PFSK-1 (cell line): ENCODE data around the gene SH3TC1.

Experiments used
- FOXP2 ChIP-seq: optimal IDR thresholded peaks from 2 replicates; pipeline ENCODE3; 2011; ENCODE audit warnings: borderline replicate concordance, control low read depth, inconsistent platforms; ENCODE audit not compliant: insufficient read depth; ENCODE audit errors: extremely low read length, extremely low read depth
- TAF1 ChIP-seq: IDR thresholded peaks from 2 replicates; pipeline ENCODE4 v1.6.1; 2012; ENCODE audit warnings: low read length, control low read depth, borderline replicate concordance; ENCODE audit not compliant: insufficient read depth
- TF ChIP-seq, protein P1 (sequence below), 2 experiments: IDR thresholded peaks; 2 replicates each; pipeline versions ENCODE4 v1.6.1 to v1.8.0; 2011 to 2012; ENCODE audit warnings: low read depth in 2 of 2, low read length in 2 of 2, control low read depth in 1 of 2, inconsistent platforms in 1 of 2, mild to moderate bottlenecking in 1 of 2, moderate library complexity in 1 of 2; ENCODE audit not compliant: insufficient read depth in 1 of 2

DNA sequence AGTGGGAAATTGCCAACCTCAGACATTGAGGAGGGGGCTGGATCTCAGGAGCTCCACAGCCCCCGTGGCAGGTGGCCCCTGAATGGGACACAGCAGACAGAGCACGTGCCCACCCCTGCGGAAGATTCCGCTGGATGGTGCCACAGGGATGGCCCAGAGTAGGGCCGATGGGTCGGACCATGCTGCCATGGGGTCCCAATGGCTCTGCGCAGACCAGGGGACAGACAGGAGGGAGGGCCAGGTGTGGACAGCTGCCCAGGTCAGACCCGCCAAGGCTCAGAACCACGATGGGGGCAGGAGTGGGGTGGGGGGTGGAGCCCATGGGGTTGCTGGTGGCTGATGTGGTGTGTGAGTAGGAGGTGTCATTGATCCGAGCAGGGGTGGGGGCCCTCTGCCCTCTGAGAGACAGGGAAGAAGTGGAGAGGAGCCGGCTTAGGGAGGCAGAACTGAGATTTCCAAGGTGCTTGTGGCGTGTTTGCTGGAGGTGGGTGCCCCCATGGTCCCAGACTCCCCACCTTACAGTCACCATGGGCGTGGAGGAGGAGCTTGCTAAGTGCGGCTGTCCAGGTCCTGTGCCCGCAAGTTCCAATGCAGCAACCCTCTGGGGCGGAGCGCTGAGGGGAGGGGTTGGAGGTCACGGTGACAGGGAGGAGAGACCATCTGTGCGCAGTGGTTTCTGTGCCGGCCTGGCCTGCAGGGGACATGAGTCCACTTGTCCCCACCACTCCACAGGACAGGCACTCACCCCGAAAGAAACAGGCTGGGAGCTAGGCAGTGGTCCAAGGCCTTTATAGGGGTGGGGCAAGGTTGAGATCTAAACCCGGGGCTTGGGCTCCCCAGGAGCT, 12.9 kb downstream of the SH3TC1 start:
- TF ChIP-seq, protein P1, sequence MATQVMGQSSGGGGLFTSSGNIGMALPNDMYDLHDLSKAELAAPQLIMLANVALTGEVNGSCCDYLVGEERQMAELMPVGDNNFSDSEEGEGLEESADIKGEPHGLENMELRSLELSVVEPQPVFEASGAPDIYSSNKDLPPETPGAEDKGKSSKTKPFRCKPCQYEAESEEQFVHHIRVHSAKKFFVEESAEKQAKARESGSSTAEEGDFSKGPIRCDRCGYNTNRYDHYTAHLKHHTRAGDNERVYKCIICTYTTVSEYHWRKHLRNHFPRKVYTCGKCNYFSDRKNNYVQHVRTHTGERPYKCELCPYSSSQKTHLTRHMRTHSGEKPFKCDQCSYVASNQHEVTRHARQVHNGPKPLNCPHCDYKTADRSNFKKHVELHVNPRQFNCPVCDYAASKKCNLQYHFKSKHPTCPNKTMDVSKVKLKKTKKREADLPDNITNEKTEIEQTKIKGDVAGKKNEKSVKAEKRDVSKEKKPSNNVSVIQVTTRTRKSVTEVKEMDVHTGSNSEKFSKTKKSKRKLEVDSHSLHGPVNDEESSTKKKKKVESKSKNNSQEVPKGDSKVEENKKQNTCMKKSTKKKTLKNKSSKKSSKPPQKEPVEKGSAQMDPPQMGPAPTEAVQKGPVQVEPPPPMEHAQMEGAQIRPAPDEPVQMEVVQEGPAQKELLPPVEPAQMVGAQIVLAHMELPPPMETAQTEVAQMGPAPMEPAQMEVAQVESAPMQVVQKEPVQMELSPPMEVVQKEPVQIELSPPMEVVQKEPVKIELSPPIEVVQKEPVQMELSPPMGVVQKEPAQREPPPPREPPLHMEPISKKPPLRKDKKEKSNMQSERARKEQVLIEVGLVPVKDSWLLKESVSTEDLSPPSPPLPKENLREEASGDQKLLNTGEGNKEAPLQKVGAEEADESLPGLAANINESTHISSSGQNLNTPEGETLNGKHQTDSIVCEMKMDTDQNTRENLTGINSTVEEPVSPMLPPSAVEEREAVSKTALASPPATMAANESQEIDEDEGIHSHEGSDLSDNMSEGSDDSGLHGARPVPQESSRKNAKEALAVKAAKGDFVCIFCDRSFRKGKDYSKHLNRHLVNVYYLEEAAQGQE (IDR thresholded peaks at IDR 0.05; ENCODE audit: insufficient read depth in 1 of 2, low read depth in 2 of 2, low read length in 2 of 2): no peak
- TF ChIP-seq TAF1 (no peak), FOXP2 (no peak)
